Osteoblast (primary cell): ENCODE results near the gene VAC14. TPM values are rescaled to one million over a fixed set of nuclear protein-coding genes. Genes with fewer than 3 reads are reported as not detected.
A peak's percentile ranks its signal among the peaks of the same experiment; 100 is the strongest.

Experiments
- DNase-seq: peaks from one replicate; pipeline ENCODE4 v3.0.0; 2011; ENCODE audit warnings: low spot score, mixed read lengths; ENCODE audit not compliant: insufficient read length; ENCODE audit errors: missing footprints
- H2AFZ ChIP-seq: 2 replicates; pipeline ENCODE4 v1.6.0; 2011; ENCODE audit warnings: mild to moderate bottlenecking, low read length
- H3K27ac ChIP-seq: 2 replicates; pipeline ENCODE4 v1.5.1; 2011; ENCODE audit warnings: mild to moderate bottlenecking, low read depth, low read length, moderate library complexity
- H3K27me3 ChIP-seq: 2 replicates; pipeline ENCODE4 v1.6.0; 2012; ENCODE audit warnings: mild to moderate bottlenecking, control low read depth, inconsistent platforms, low read length, moderate library complexity; ENCODE audit not compliant: insufficient read depth
- H3K36me3 ChIP-seq: 2 replicates; pipeline ENCODE4 v1.5.1; 2011; ENCODE audit warnings: mild to moderate bottlenecking, low read length, control low read depth, moderate library complexity; ENCODE audit not compliant: insufficient read depth
- H3K4me1 ChIP-seq: 2 replicates; pipeline ENCODE4 v1.5.1; 2011; ENCODE audit warnings: mild to moderate bottlenecking, low read length, control low read depth, moderate library complexity; ENCODE audit not compliant: insufficient read depth
- H3K4me2 ChIP-seq: 2 replicates; pipeline ENCODE4 v1.6.0; 2011; ENCODE audit warnings: mild to moderate bottlenecking, low read length; ENCODE audit not compliant: insufficient read depth
- H3K4me3 ChIP-seq: fragments of 200-600 bp; sonication (generic); 3 replicates; pipeline ENCODE4 v1.5.1; 2012; ENCODE audit warnings: mild to moderate bottlenecking, low read length, inconsistent platforms; ENCODE audit not compliant: insufficient read depth
- H3K79me2 ChIP-seq: 2 replicates; pipeline ENCODE4 v1.6.0; 2012; ENCODE audit warnings: mild to moderate bottlenecking, low read length, control low read depth, inconsistent platforms; ENCODE audit not compliant: insufficient read depth
- H3K9me3 ChIP-seq: 2 replicates; pipeline ENCODE4 v1.5.1; 2011; ENCODE audit warnings: low read depth, low read length, control low read depth
- H4K20me1 ChIP-seq: 2 replicates; pipeline ENCODE4 v1.6.0; 2012; ENCODE audit warnings: mild to moderate bottlenecking, low read length, control low read depth; ENCODE audit not compliant: insufficient read depth
- CTCF ChIP-seq: IDR thresholded peaks from 2 replicates; pipeline ENCODE4 v1.5.1; 2011; ENCODE audit warnings: mild to moderate bottlenecking, low read depth, low read length, moderate library complexity; ENCODE audit errors: extremely low read depth
- total RNA-seq: library from RNA; depleted of rRNA; stranded (reverse); fragments of >200 nt; gene quantifications from 2 replicates; pipeline ENCODE4 v1.2.3, GENCODE V29; 2012

Gene VAC14
- total RNA-seq, 1 donor, result 72.7 TPM

- H3K27me3 ChIP-seq, result no peaks in the 10 kb centered on the region
- H4K20me1 ChIP-seq, result peaks cover 2% of the 10 kb centered on the region
- H3K4me3 ChIP-seq, result no peak overlapping the region
- no peaks in the 10 kb centered on the region for H3K9me3 ChIP-seq
- H3K36me3 ChIP-seq, result peaks cover 13% of the 10 kb centered on the region
- H3K4me2 ChIP-seq, result no peak overlapping the region
- no peaks in the 10 kb centered on the region for H3K79me2 ChIP-seq
- peaks cover 34% of the 10 kb centered on the region for H3K4me1 ChIP-seq
- no peak for TF ChIP-seq CTCF
- no peak for DNase-seq
- no peak overlapping the region for H2AFZ ChIP-seq
- H3K27ac ChIP-seq, result no peak overlapping the region
Measured at GRCh38 chr16:70764632-70765031, 36.3 kb downstream of the VAC14 start.

DNA sequence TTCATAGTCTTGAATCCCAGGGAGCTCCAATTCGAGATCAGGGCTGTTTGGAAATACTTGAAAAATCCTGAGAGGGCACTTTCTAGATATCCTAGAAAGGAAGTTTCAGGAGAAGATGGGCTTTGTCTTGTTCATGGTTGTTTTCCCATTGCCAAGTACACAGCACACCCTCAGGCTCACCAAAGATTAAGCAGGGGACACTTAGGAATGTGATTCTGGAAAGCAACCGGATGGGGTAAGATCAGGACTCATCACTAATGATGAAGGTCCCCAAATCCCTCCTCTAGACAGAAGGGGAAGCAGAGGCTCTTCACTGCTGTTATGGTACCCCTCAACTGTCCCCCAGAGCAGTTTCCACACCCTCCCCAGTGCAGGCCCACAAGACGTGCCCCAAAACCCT is 40.7 kb downstream of the VAC14 start:
- H3K4me2 ChIP-seq, result peak overlapping the region; percentile 12
- no peak overlapping the region for H3K4me3 ChIP-seq
- H3K36me3 ChIP-seq, result peaks cover 18% of the 10 kb centered on the region
- H2AFZ ChIP-seq, result no peak overlapping the region
- peak overlapping the region; percentile 70 for H3K27ac ChIP-seq
- H3K9me3 ChIP-seq, result no peaks in the 10 kb centered on the region
- H3K4me1 ChIP-seq, result peaks cover 31% of the 10 kb centered on the region
- DNase-seq, result no peak
- no peak for TF ChIP-seq CTCF
- peaks cover 2% of the 10 kb centered on the region for H4K20me1 ChIP-seq
- no peaks in the 10 kb centered on the region for H3K27me3 ChIP-seq
- H3K79me2 ChIP-seq, result peaks cover 14% of the 10 kb centered on the region

DNA sequence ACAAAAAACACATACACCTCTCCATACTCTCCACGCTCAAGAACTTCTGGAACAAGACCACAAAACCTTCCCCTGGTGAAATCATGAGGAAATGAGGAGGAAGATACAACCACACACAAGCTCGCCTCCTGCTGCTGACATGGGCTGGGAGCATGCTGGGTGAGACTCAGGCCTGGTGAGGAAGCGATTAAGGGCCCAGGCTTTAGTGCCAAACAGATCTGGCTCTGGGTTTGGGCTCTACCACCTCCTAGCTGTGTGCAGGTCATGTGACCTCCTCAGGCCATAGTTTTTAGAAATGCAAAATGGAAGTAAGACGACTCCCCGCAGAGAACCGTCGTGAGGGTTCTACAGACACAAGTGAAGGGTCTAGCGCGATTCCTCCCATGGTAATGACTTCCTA is 41.3 kb downstream of the VAC14 start:
- Histone ChIP-seq H3K4me3 (no peak overlapping the region), H3K27ac (peak overlapping the region; percentile 70), H3K4me2 (no peak overlapping the region), H3K9me3 (no peaks in the 10 kb centered on the region), H2AFZ (no peak overlapping the region), H3K27me3 (no peaks in the 10 kb centered on the region), H4K20me1 (peaks cover 2% of the 10 kb centered on the region), H3K36me3 (peaks cover 18% of the 10 kb centered on the region), H3K4me1 (peaks cover 36% of the 10 kb centered on the region), H3K79me2 (peaks cover 14% of the 10 kb centered on the region)
- DNase-seq, result no peak
- TF ChIP-seq CTCF, result no peak

- DNase-seq, result no peak
- TF ChIP-seq CTCF, result no peak
- H3K4me3 ChIP-seq, result no peak overlapping the region
- no peak overlapping the region for H3K27ac ChIP-seq
- H3K4me2 ChIP-seq, result no peak overlapping the region
- peaks cover 2% of the 10 kb centered on the region for H4K20me1 ChIP-seq
- H3K36me3 ChIP-seq, result peaks cover 15% of the 10 kb centered on the region
- no peaks in the 10 kb centered on the region for H3K27me3 ChIP-seq
- H3K9me3 ChIP-seq, result no peaks in the 10 kb centered on the region
- no peak overlapping the region for H2AFZ ChIP-seq
- H3K79me2 ChIP-seq, result peaks cover 14% of the 10 kb centered on the region
- peaks cover 45% of the 10 kb centered on the region for H3K4me1 ChIP-seq
Measured at GRCh38 chr16:70758786-70759185, 42.2 kb downstream of the VAC14 start.
